Fibroblast of gingiva (primary cell): ENCODE results near the gene AMBRA1.

Experiments used
- DNase-seq: peaks from one replicate; pipeline ENCODE4 v3.0.0-alpha.2; 2011; ENCODE audit warnings: low read depth

The AMBRA1 gene

GRCh38 chr11:46577058-46577457, 16.8 kb downstream of the AMBRA1 start:
- DNase-seq, result no peak

- no peak for DNase-seq
Observed at GRCh38 chr11:46574656-46575055, 19.2 kb downstream of the AMBRA1 start.

GRCh38 chr11:46570790-46571398, 22.9 kb downstream of the AMBRA1 start:
- DNase-seq, result no peak

GRCh38 chr11:46565232-46565840, 28.5 kb downstream of the AMBRA1 start:
- DNase-seq, result no peak

- DNase-seq, result no peak
Observed at GRCh38 chr11:46564459-46564858, 29.4 kb downstream of the AMBRA1 start.

GRCh38 chr11:46562527-46562926, 31.3 kb downstream of the AMBRA1 start:
- no peak for DNase-seq

GRCh38 chr11:46560300-46560991, 33.4 kb downstream of the AMBRA1 start:
- peak; percentile 4 for DNase-seq

GRCh38 chr11:46559815-46560214, 34.0 kb downstream of the AMBRA1 start:
- no peak for DNase-seq

- peak; percentile 3 for DNase-seq
Observed at GRCh38 chr11:46557684-46558151, 36.1 kb downstream of the AMBRA1 start.

- peak; percentile 63 for DNase-seq
Observed at GRCh38 chr11:46555267-46556054, 38.4 kb downstream of the AMBRA1 start.

- peak; percentile 63 for DNase-seq
Observed at GRCh38 chr11:46554213-46555147, 39.3 kb downstream of the AMBRA1 start.

GRCh38 chr11:46553814-46554212, 40.0 kb downstream of the AMBRA1 start:
- no peak for DNase-seq

- DNase-seq, result no peak
Observed at GRCh38 chr11:46551261-46551660, 42.6 kb downstream of the AMBRA1 start.

- DNase-seq, result no peak
Observed at GRCh38 chr11:46547579-46547978, 46.2 kb downstream of the AMBRA1 start.

- no peak for DNase-seq
Observed at GRCh38 chr11:46543564-46543963, 50.3 kb downstream of the AMBRA1 start.

GRCh38 chr11:46541593-46542371, 52.0 kb downstream of the AMBRA1 start:
- DNase-seq, result no peak

GRCh38 chr11:46540807-46541206, 53.0 kb downstream of the AMBRA1 start:
- DNase-seq, result no peak

- peak; percentile 54 for DNase-seq
Observed at GRCh38 chr11:46537537-46538295, 56.1 kb downstream of the AMBRA1 start.

GRCh38 chr11:46537121-46537520, 56.7 kb downstream of the AMBRA1 start:
- no peak for DNase-seq

GRCh38 chr11:46535688-46536087, 58.1 kb downstream of the AMBRA1 start:
- no peak for DNase-seq
